BE2C (cell line): ENCODE data around the gene TECTB.

Source experiments
- DNase-seq: peaks from one replicate; pipeline ENCODE4 v3.0.0-alpha.2; 2020
- H3K27me3 ChIP-seq: fragments of 250-450 bp; sonication (Bioruptor Pico); 2 replicates; pipeline ENCODE4 v1.5.1; 2020; ENCODE audit warnings: mild to moderate bottlenecking
- H3K36me3 ChIP-seq: fragments of 250-450 bp; sonication (Bioruptor Pico); 2 replicates; pipeline ENCODE4 v1.5.1; 2020; ENCODE audit warnings: mild to moderate bottlenecking
- H3K4me1 ChIP-seq: fragments of 250-450 bp; sonication (Bioruptor Pico); 2 replicates; pipeline ENCODE4 v1.5.1; 2020
- H3K4me3 ChIP-seq: 2 replicates; pipeline ENCODE4 v1.5.1; 2011; ENCODE audit warnings: low read depth, low read length
- H3K9me3 ChIP-seq: fragments of 250-450 bp; sonication (Bioruptor Pico); 2 replicates; pipeline ENCODE4 v1.5.1; 2020
- CTCF ChIP-seq: IDR thresholded peaks from 2 replicates; pipeline ENCODE4 v1.5.1; 2012; ENCODE audit warnings: mild to moderate bottlenecking, low read depth, low read length

The TECTB gene

GRCh38 chr10:112349521-112350085 is 66.4 kb downstream of the TECTB start:
- no peaks in the 10 kb centered on the region for H3K9me3 ChIP-seq
- DNase-seq, result no peak
- H3K36me3 ChIP-seq, result no peaks in the 10 kb centered on the region
- no peaks in the 10 kb centered on the region for H3K27me3 ChIP-seq
- no peaks in the 10 kb centered on the region for H3K4me1 ChIP-seq
- no peak overlapping the region for H3K4me3 ChIP-seq
- TF ChIP-seq CTCF, result no peak

GRCh38 chr10:112351146-112351545 is 67.9 kb downstream of the TECTB start:
- TF ChIP-seq CTCF, result no peak
- H3K36me3 ChIP-seq, result no peaks in the 10 kb centered on the region
- no peak overlapping the region for H3K4me3 ChIP-seq
- no peak for DNase-seq
- no peaks in the 10 kb centered on the region for H3K4me1 ChIP-seq
- no peaks in the 10 kb centered on the region for H3K9me3 ChIP-seq
- no peaks in the 10 kb centered on the region for H3K27me3 ChIP-seq

- Histone ChIP-seq H3K4me3 (no peak overlapping the region), H3K4me1 (no peaks in the 10 kb centered on the region), H3K36me3 (no peaks in the 10 kb centered on the region), H3K27me3 (no peaks in the 10 kb centered on the region), H3K9me3 (no peaks in the 10 kb centered on the region)
- DNase-seq, result no peak
- no peak for TF ChIP-seq CTCF
Measured at GRCh38 chr10:112352044-112352443, 68.8 kb downstream of the TECTB start.

- no peak overlapping the region for H3K4me3 ChIP-seq
- TF ChIP-seq CTCF, result no peak
- no peak for DNase-seq
- H3K27me3 ChIP-seq, result no peaks in the 10 kb centered on the region
- no peaks in the 10 kb centered on the region for H3K9me3 ChIP-seq
- no peaks in the 10 kb centered on the region for H3K36me3 ChIP-seq
- no peaks in the 10 kb centered on the region for H3K4me1 ChIP-seq
Measured at GRCh38 chr10:112353046-112353445, 69.8 kb downstream of the TECTB start.
